Panc1 (cell line): ENCODE data around the gene FBXL16. TPM values are rescaled to one million over a fixed set of nuclear protein-coding genes. Genes with fewer than 3 reads are reported as not detected.

Experiments
- ATAC-seq: fragments of 200-7000 bp; cut with Tn5 transposase; 2 replicates; pipeline ENCODE4 v1.9.1; 2020; ENCODE audit warnings: mild to moderate bottlenecking, moderate library complexity
- BruUV-seq: library from RNA; stranded (reverse); fragments of 400-500 nt; replicated peaks from 2 replicates; lab custom pipeline; 2021; lab: Mats Ljungman, UMichigan
- CTCF ChIA-PET: fragments of 300-600 bp; sonication (Branson Sonifier 250); formaldehyde crosslinking; loops from one replicate; lab custom pipeline; 2022; ENCODE audit warnings: antibody characterized with exemption; lab: Charles Lee
- POLR2A ChIA-PET: fragments of 300-600 bp; sonication (Branson Sonifier 250); formaldehyde crosslinking; loops from one replicate; lab custom pipeline; 2022; ENCODE audit warnings: antibody characterized with exemption; lab: Charles Lee
- DNase-seq: peaks from one replicate; pipeline ENCODE4 v3.0.0-alpha.2; 2010; ENCODE audit warnings: low read depth, low spot score
- H3K27ac ChIP-seq: 2 replicates; pipeline ENCODE4 v1.5.1; 2011; ENCODE audit warnings: mild to moderate bottlenecking, low read length, inconsistent platforms
- H3K27me3 ChIP-seq: fragments of 200-500 bp; sonication (Bioruptor generic); 2 replicates; pipeline ENCODE4 v1.6.0; 2014; ENCODE audit warnings: low read length, inconsistent platforms; ENCODE audit not compliant: control insufficient read depth, insufficient read depth
- H3K36me3 ChIP-seq: fragments of 200-500 bp; sonication (Bioruptor generic); 2 replicates; pipeline ENCODE4 v1.5.1; 2014; ENCODE audit warnings: inconsistent platforms, mild to moderate bottlenecking, low read length, moderate library complexity; ENCODE audit not compliant: control insufficient read depth, insufficient read depth
- H3K4me1 ChIP-seq: 2 replicates; pipeline ENCODE4 v1.5.1; 2011; ENCODE audit warnings: inconsistent platforms, mild to moderate bottlenecking, low read length, moderate library complexity; ENCODE audit not compliant: control insufficient read depth, insufficient read depth
- H3K4me3 ChIP-seq, 2 experiments: 2 replicates each; pipeline ENCODE4 v1.5.1; 2011 to 2012; ENCODE audit warnings: low read depth in 2 of 2, low read length in 2 of 2, mild to moderate bottlenecking in 2 of 2, inconsistent platforms in 1 of 2, moderate library complexity in 1 of 2
- H3K9me3 ChIP-seq: fragments of 200-500 bp; sonication (Bioruptor generic); 2 replicates; pipeline ENCODE4 v1.5.1; 2014; ENCODE audit warnings: low read depth, mild to moderate bottlenecking, inconsistent platforms, low read length, moderate library complexity; ENCODE audit not compliant: control insufficient read depth, insufficient read depth
- CTCF ChIP-seq: fragments of 450-650 bp; IDR thresholded peaks from 2 replicates; pipeline ENCODE4 v1.5.1; 2017; ENCODE audit warnings: mild to moderate bottlenecking
- POLR2AphosphoS5 ChIP-seq: IDR thresholded peaks from 2 replicates; pipeline ENCODE4 v1.6.1; 2012; ENCODE audit warnings: mild to moderate bottlenecking, low read depth, low read length, moderate library complexity
- REST ChIP-seq, 2 experiments: IDR thresholded peaks; 2 replicates each; pipeline ENCODE4 v1.6.1; 2011 to 2012; ENCODE audit warnings: low read depth in 2 of 2, control low read depth in 1 of 2, low read length in 1 of 2, mild to moderate bottlenecking in 1 of 2, moderate library complexity in 1 of 2; ENCODE audit not compliant: insufficient read depth in 1 of 2
- SIN3A ChIP-seq: IDR thresholded peaks from 2 replicates; pipeline ENCODE4 v1.6.1; 2012; ENCODE audit warnings: low read depth, mild to moderate bottlenecking, low read length, moderate library complexity, borderline replicate concordance; ENCODE audit not compliant: insufficient read depth
- TCF7L2 ChIP-seq: IDR thresholded peaks from 2 replicates; pipeline ENCODE4 v1.6.1; 2011; ENCODE audit warnings: mild to moderate bottlenecking, low read depth, low read length, inconsistent platforms
- in situ Hi-C: cut with HindIII; loops from 2 replicates; pipeline ENCODE4 v1.10.0; 2016; ENCODE audit warnings: low sequenced_read_pairs, low pct_unique_long_range_greater_than_20kb
- intact Hi-C: fragments of 100-400 bp; cut with micrococcal nuclease; formaldehyde crosslinking; loops from one replicate; pipeline ENCODE4 v1.10.0; 2022; ENCODE audit not compliant: unreplicated experiment
- total RNA-seq: library from RNA; stranded (reverse); gene quantifications from one replicate; pipeline ENCODE4 v1.2.1, GENCODE V29; 2021; ENCODE audit not compliant: unreplicated experiment

Gene FBXL16
- total RNA-seq, 1 experiment from 2014 or later, result 28.0 TPM

GRCh38 chr16:740459-740763 lies 34.8 kb upstream of the FBXL16 start:
- Histone ChIP-seq H3K4me3 (peak overlapping the region; percentile 66 to 89), H3K9me3 (no peaks in the 10 kb centered on the region), H3K27me3 (no peaks in the 10 kb centered on the region), H3K4me1 (peaks cover 8% of the 10 kb centered on the region; the same call in 1 of the 2 replicates), H3K27ac (peak overlapping the region; percentile 83), H3K36me3 (peaks cover 5% of the 10 kb centered on the region)
- ChIA-PET CTCF (interaction anchor here (0.7 to 0.9 kb wide), 2 partner anchors 19 to 45 kb away, joined by 3 to 4 read pairs; no protein-coding TSS in a partner anchor), POLR2A (no interaction called here)
- DNase-seq (no peak), ATAC-seq (peak; percentile 52)
- TF ChIP-seq CTCF, result no peak
- no peak for TF ChIP-seq POLR2AphosphoS5
- TF ChIP-seq REST (IDR thresholded peaks at IDR 0.05; ENCODE audit: insufficient read depth in 1 of 2, low read depth in 2 of 2, low read length in 1 of 2), result no peak
- TF ChIP-seq SIN3A, result no peak; the same call in 1 of the 2 replicates
- TF ChIP-seq TCF7L2, result no peak
- intact Hi-C loops (loop anchor here (5.0 kb wide), 1 partner anchor 47 kb away; the partner anchor contains the start of genes CHTF18 and RPUSD1), in situ Hi-C loops (no loop called here)
- BruUV-seq, result no TSS peak

GRCh38 chr16:739560-740458 lies 34.2 kb upstream of the FBXL16 start:
- TF ChIP-seq TCF7L2, result no peak
- TF ChIP-seq SIN3A, result no peak; the same call in 1 of the 2 replicates
- TF ChIP-seq CTCF, result no peak
- no peak for TF ChIP-seq POLR2AphosphoS5
- TF ChIP-seq REST (IDR thresholded peaks at IDR 0.05; ENCODE audit: insufficient read depth in 1 of 2, low read depth in 2 of 2, low read length in 1 of 2), result no peak
- peak overlapping the region; percentile 83 for H3K27ac ChIP-seq
- DNase-seq, result no peak
- BruUV-seq, result TSS peak; percentile 89
- peak overlapping the region; percentile 66 to 89 for H3K4me3 ChIP-seq
- H3K9me3 ChIP-seq, result no peaks in the 10 kb centered on the region
- peak; percentile 15; the same call in 1 of the 2 replicates for ATAC-seq
- H3K4me1 ChIP-seq, result peaks cover 8% of the 10 kb centered on the region; the same call in 1 of the 2 replicates
- in situ Hi-C loops, result no loop called here
- H3K27me3 ChIP-seq, result no peaks in the 10 kb centered on the region
- intact Hi-C loops, result loop anchor here (5.0 kb wide), 1 partner anchor 47 kb away; the partner anchor contains the start of genes CHTF18 and RPUSD1
- POLR2A ChIA-PET, result no interaction called here
- CTCF ChIA-PET, result interaction anchor here (0.7 kb wide), 1 partner anchor 18 kb away, joined by 3 read pairs; no protein-coding TSS in a partner anchor
- H3K36me3 ChIP-seq, result peaks cover 5% of the 10 kb centered on the region
